HepG2 (cell line): ENCODE data around the gene SLC4A7. TPM values are rescaled to one million over a fixed set of nuclear protein-coding genes. Genes with fewer than 3 reads are reported as not detected.

Experiments used
- ATAC-seq: fragments of 200-7000 bp; cut with Tn5 transposase; 3 replicates; pipeline ENCODE4 v1.9.1; 2020; ENCODE audit warnings: mild to moderate bottlenecking, moderate library complexity
- BruUV-seq: library from RNA; stranded (reverse); fragments of 400-500 nt; replicated peaks from 2 replicates; lab custom pipeline; 2021; lab: Mats Ljungman, UMichigan
- CTCF ChIA-PET: fragments of 300-600 bp; formaldehyde crosslinking; extraction: SDS; loops from one replicate; lab custom pipeline; 2021; ENCODE audit warnings: low total read pairs, inconsistent platforms, low intra/inter-chr PET ratio; lab: Yijun Ruan, JAX
- POLR2A ChIA-PET: fragments of 350-600 bp; sonication (Branson Sonifier 250); formaldehyde crosslinking; loops from one replicate; lab custom pipeline; 2020; ENCODE audit warnings: antibody characterized with exemption, inconsistent platforms; lab: Yijun Ruan, JAX
- DNase-seq: peaks from one replicate; pipeline ENCODE4 v3.0.0-alpha.2; 2015; ENCODE audit warnings: low spot score
- FAIRE-seq: peaks from 3 replicates; lab custom pipeline; 2011; peaks lifted over from hg19 to GRCh38; lab: Jason Lieb, UNC
- H2AFZ ChIP-seq: one replicate; pipeline ENCODE4 v1.6.1; 2011; ENCODE audit warnings: low read length, inconsistent platforms
- H3K27ac ChIP-seq: fragments of 300-600 bp; 3 replicates; pipeline ENCODE4 v1.8.0; 2011; ENCODE audit warnings: mixed run types, mild to moderate bottlenecking, mixed read lengths, low read length, inconsistent platforms; ENCODE audit not compliant: insufficient read depth; ENCODE audit errors: extremely low read length
- H3K27me3 ChIP-seq, 2 experiments: fragments of 200-600 bp in 1 of 2; 2 replicates in 1 of 2; 3 replicates in 1 of 2; pipeline versions ENCODE4 v1.6.0 to v1.8.0; 2011; ENCODE audit warnings: low read length in 2 of 2, mild to moderate bottlenecking in 2 of 2, moderate library complexity in 2 of 2, inconsistent platforms in 1 of 2; ENCODE audit not compliant: insufficient read depth in 2 of 2, control insufficient read depth in 1 of 2
- H3K36me3 ChIP-seq, 2 experiments: fragments of 200-600 bp in 1 of 2; replicated peaks in 1 of 2; 2 replicates in 1 of 2; 3 replicates in 1 of 2; pipeline versions ENCODE4 v1.5.1 to v1.8.0; 2011; ENCODE audit warnings: low read length in 2 of 2, inconsistent platforms in 1 of 2; ENCODE audit not compliant: insufficient read depth in 2 of 2, control insufficient read depth in 1 of 2
- H3K4me1 ChIP-seq: 2 replicates; pipeline ENCODE4 v1.5.1; 2012; ENCODE audit warnings: low read length, inconsistent platforms; ENCODE audit not compliant: insufficient read depth
- H3K4me2 ChIP-seq: 2 replicates; pipeline ENCODE4 v1.6.0; 2011; ENCODE audit warnings: low read depth, low read length, inconsistent platforms
- H3K4me3 ChIP-seq, 3 experiments: fragments of 200-600 bp in 1 of 3; sonication (generic), shearing (Covaris generic) in 1 of 3; replicated peaks in 1 of 3; 2 replicates each; pipeline ENCODE4 v1.5.1; 2011 to 2016; ENCODE audit warnings: low read length in 3 of 3, inconsistent platforms in 2 of 3, low read depth in 2 of 3, mild to moderate bottlenecking in 2 of 3, control low read depth in 1 of 3, mixed read lengths in 1 of 3; ENCODE audit not compliant: insufficient read depth in 1 of 3
- H3K79me2 ChIP-seq: one replicate; pipeline ENCODE4 v1.6.1; 2011; ENCODE audit warnings: low read length, inconsistent platforms; ENCODE audit not compliant: insufficient read depth
- H3K9ac ChIP-seq: 2 replicates; pipeline ENCODE4 v1.6.0; 2011; ENCODE audit warnings: mild to moderate bottlenecking, low read depth, low read length, inconsistent platforms; ENCODE audit not compliant: insufficient read depth
- H3K9me3 ChIP-seq: 2 replicates; pipeline ENCODE4 v1.5.1; 2012; ENCODE audit warnings: mild to moderate bottlenecking, low read length
- H4K20me1 ChIP-seq: 2 replicates; pipeline ENCODE4 v1.6.0; 2011; ENCODE audit warnings: inconsistent platforms, mild to moderate bottlenecking, low read length, moderate library complexity; ENCODE audit not compliant: insufficient read depth
- CBX1 ChIP-seq: IDR thresholded peaks from one replicate; pipeline ENCODE4 v1.6.1; 2016; ENCODE audit warnings: antibody characterized with exemption, low read depth
- EZH2 ChIP-seq: conservative IDR thresholded peaks from 2 replicates; pipeline ENCODE4 v1.6.1; 2012; ENCODE audit warnings: mild to moderate bottlenecking, low read depth, low read length, moderate library complexity
- FOXP1 ChIP-seq, 2 experiments: fragments of 450-650 bp in 1 of 2; IDR thresholded peaks; 2 replicates each; pipeline ENCODE4 v1.6.1; 2017 to 2018; ENCODE audit warnings: antibody characterized with exemption in 1 of 2
- GZF1 ChIP-seq: sonication (generic); formaldehyde crosslinking; IDR thresholded peaks from 2 replicates; pipeline ENCODE4 v1.5.1; 2020; ENCODE audit warnings: mild to moderate bottlenecking, missing genetic modification reagents
- HNRNPL ChIP-seq: fragments of 200-400 bp; formaldehyde crosslinking; IDR thresholded peaks from 2 replicates; pipeline ENCODE4 v1.6.1; 2017; ENCODE audit warnings: mild to moderate bottlenecking, low read depth, low read length
- KDM5A ChIP-seq: fragments of 200-600 bp; sonication (generic); IDR thresholded peaks from 2 replicates; pipeline ENCODE4 v1.7.0; 2018; ENCODE audit warnings: antibody characterized with exemption, mild to moderate bottlenecking, low read length, borderline replicate concordance
- MLLT10 ChIP-seq: sonication (generic); formaldehyde crosslinking; IDR thresholded peaks from 2 replicates; pipeline ENCODE4 v1.4.0; 2020; ENCODE audit warnings: missing genetic modification reagents
- SNAPC4 ChIP-seq: sonication (generic); formaldehyde crosslinking; IDR thresholded peaks from 2 replicates; pipeline ENCODE4 v1.4.0; 2020; ENCODE audit warnings: mild to moderate bottlenecking, missing genetic modification reagents
- ZNF589 ChIP-seq: sonication (generic); formaldehyde crosslinking; conservative IDR thresholded peaks from 2 replicates; pipeline ENCODE4 v1.8.0; 2022; ENCODE audit warnings: mild to moderate bottlenecking, moderate library complexity, missing genetic modification reagents
- ZNF607 ChIP-seq: sonication (generic); formaldehyde crosslinking; IDR thresholded peaks from 2 replicates; pipeline ENCODE4 v1.5.1; 2020; ENCODE audit warnings: missing genetic modification reagents, mild to moderate bottlenecking, borderline replicate concordance
- WGBS: methylation state at CpG from one replicate; pipeline ENCODE4 v1.1.6; 2017; ENCODE audit warnings: low lambda C conversion rate; 5-methylcytosine and 5-hydroxymethylcytosine counted together
- in situ Hi-C: cut with HindIII; loops from 2 replicates; pipeline ENCODE4 v1.10.0; 2017; ENCODE audit warnings: low pct_unique_long_range_greater_than_20kb; ENCODE audit not compliant: extremely low pct_ligation_motif_present
- intact Hi-C: fragments of 100-400 bp; cut with micrococcal nuclease; formaldehyde crosslinking; loops from one replicate; pipeline ENCODE4 v1.10.0; 2022; ENCODE audit not compliant: unreplicated experiment
- polyA plus RNA-seq, 8 experiments: library from polyadenylated mRNA; depleted of rRNA in 3 of 8; stranded (reverse) in 7 of 8; unstranded in 1 of 8; fragments of >200 nt; fragmentation: Illumina TruSeq in 4 of 8; extraction: Trizol in 4 of 8; gene quantifications; 2 replicates each; pipeline versions ENCODE4 v1.2.1 to v1.2.3, GENCODE V29; 2011 to 2016; ENCODE audit warnings: low read depth in 4 of 8, missing spikeins in 1 of 8, mixed read lengths in 1 of 8; ENCODE audit not compliant: insufficient read depth in 1 of 8
- total RNA-seq, 5 experiments: library from RNA; depleted of rRNA; stranded (reverse); fragments of >200 nt; fragmentation: Illumina TruSeq; extraction: Trizol; gene quantifications; 2 replicates each; pipeline ENCODE4 v1.2.3, GENCODE V29; 2016; ENCODE audit warnings: low read depth in 1 of 5
- TF ChIP-seq, protein P1 (sequence below): sonication (generic); formaldehyde crosslinking; IDR thresholded peaks from 2 replicates; pipeline ENCODE4 v1.5.0; 2020; ENCODE audit warnings: mild to moderate bottlenecking, missing genetic modification reagents

SLC4A7 gene
- total and polyA plus RNA-seq, 2 of the 13 experiments (the other 11 are each of a cell fraction or from before 2014, with no cell fraction given): 16.4 to 43.8 TPM

DNA sequence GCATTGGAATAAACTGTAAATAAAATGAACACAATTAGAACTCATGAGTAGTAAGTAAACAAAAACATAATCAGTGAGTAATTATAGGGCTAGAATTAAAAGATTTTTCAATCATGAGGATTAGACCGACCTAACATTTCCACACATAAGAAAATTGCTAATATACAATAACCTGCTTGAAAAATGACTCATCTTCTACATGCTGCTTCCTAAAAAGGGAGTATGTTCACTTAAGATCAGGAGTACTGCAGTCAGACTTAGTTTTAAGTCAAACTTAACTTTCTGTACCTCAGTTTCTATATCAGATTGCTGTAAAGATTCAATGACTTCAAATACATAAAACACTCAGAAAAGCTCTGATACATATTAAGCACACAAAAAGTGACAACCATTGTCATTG is 92.4 kb downstream of the SLC4A7 start:
- Histone ChIP-seq H3K4me2 (no peak overlapping the region), H3K36me3 (peaks cover 3 to 50% of the 10 kb centered on the region in 2 experiments), H3K9ac (no peak overlapping the region), H3K4me3 (no peak overlapping the region), H2AFZ (no peak overlapping the region), H4K20me1 (no peaks in the 10 kb centered on the region), H3K27ac (no peak overlapping the region), H3K9me3 (no peaks in the 10 kb centered on the region), H3K4me1 (no peaks in the 10 kb centered on the region), H3K79me2 (no peaks in the 10 kb centered on the region), H3K27me3 (no peaks in the 10 kb centered on the region)
- intact Hi-C loops (no loop called here), in situ Hi-C loops (no loop called here)
- ChIA-PET CTCF (no interaction called here), POLR2A (no interaction called here)
- no TSS peak for BruUV-seq
- TF ChIP-seq SNAPC4 (no peak), KDM5A (no peak), HNRNPL (no peak), FOXP1 (IDR thresholded peaks at IDR 0.05) (no peak), FOXP1 (CRISPR knock-in tag; IDR thresholded peaks at IDR 0.05) (no peak), ZNF607 (no peak), ZNF589 (CRISPR knock-in tag) (no peak), GZF1 (CRISPR knock-in tag) (no peak), MLLT10 (CRISPR knock-in tag) (no peak), EZH2 (no peak), CBX1 (no peak)
- TF ChIP-seq, protein P1, sequence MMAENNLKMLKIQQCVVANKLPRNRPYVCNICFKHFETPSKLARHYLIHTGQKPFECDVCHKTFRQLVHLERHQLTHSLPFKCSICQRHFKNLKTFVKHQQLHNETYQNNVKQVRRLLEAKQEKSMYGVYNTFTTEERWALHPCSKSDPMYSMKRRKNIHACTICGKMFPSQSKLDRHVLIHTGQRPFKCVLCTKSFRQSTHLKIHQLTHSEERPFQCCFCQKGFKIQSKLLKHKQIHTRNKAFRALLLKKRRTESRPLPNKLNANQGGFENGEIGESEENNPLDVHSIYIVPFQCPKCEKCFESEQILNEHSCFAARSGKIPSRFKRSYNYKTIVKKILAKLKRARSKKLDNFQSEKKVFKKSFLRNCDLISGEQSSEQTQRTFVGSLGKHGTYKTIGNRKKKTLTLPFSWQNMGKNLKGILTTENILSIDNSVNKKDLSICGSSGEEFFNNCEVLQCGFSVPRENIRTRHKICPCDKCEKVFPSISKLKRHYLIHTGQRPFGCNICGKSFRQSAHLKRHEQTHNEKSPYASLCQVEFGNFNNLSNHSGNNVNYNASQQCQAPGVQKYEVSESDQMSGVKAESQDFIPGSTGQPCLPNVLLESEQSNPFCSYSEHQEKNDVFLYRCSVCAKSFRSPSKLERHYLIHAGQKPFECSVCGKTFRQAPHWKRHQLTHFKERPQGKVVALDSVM (CRISPR knock-in tag): no peak
- FAIRE-seq (no peak), DNase-seq (no peak), ATAC-seq (no peak)
- 95% methylated on average over 1 of the region's 1 CpG for WGBS
